Testis (tissue), 2 donors: Measurements from ENCODE around the gene KLHL29.

Source experiments
- POLR2A ChIP-seq: fragments of 450-650 bp; IDR thresholded peaks from one replicate; pipeline ENCODE4 v1.6.1; 2017; ENCODE audit warnings: antibody characterized with exemption, mild to moderate bottlenecking, moderate library complexity
- TF ChIP-seq, protein P1 (sequence below), 3 experiments: fragments of 450-650 bp in 2 of 3; fragments of 200-600 bp in 1 of 3; sonication (generic) in 1 of 3; IDR thresholded peaks; one replicate each; pipeline ENCODE4 v1.5.1; 2016 to 2019; ENCODE audit warnings: antibody characterized with exemption in 3 of 3, mild to moderate bottlenecking in 2 of 3, moderate library complexity in 1 of 3

- TF ChIP-seq, protein P1, sequence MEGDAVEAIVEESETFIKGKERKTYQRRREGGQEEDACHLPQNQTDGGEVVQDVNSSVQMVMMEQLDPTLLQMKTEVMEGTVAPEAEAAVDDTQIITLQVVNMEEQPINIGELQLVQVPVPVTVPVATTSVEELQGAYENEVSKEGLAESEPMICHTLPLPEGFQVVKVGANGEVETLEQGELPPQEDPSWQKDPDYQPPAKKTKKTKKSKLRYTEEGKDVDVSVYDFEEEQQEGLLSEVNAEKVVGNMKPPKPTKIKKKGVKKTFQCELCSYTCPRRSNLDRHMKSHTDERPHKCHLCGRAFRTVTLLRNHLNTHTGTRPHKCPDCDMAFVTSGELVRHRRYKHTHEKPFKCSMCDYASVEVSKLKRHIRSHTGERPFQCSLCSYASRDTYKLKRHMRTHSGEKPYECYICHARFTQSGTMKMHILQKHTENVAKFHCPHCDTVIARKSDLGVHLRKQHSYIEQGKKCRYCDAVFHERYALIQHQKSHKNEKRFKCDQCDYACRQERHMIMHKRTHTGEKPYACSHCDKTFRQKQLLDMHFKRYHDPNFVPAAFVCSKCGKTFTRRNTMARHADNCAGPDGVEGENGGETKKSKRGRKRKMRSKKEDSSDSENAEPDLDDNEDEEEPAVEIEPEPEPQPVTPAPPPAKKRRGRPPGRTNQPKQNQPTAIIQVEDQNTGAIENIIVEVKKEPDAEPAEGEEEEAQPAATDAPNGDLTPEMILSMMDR (IDR thresholded peaks at IDR 0.05) = no peak
- no peak for TF ChIP-seq POLR2A
Measured at GRCh38 chr2:23427350-23427749, 42.4 kb downstream of the KLHL29 start.
